Amygdala (tissue), 56 donors: Measurements from ENCODE around the gene YDJC.
"Not testable (repeated sequence)": the region's sequence is repeated elsewhere in the genome, so short reads cannot be mapped to it uniquely, and the experiment has no call there.

ENCODE experiments used
- DNase-seq, 56 donors: peaks; one replicate each; lab custom pipeline; 2025; lab: John Stamatoyannopoulos, UW

Gene YDJC

DNA sequence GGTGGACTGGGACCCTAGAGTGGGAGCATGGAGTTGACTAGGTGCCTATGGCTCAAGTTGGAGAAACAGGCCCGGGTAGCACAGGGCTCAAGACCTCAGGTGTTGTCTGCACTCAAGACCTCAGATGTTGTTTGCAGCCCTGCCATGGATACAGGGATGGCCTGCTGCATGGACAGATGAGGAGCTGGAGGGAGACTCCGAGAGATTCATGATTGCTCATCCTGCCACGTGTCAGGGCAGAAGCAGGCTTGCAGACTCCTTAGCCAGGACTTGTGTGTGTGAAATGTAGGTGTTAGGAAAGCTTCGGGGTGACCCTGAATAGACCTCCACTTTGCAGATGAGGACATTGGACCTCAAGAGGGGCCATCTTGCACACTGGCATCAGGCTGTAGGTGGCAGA is 3.7 kb upstream of the YDJC start:
- no peak for DNase-seq

DNA sequence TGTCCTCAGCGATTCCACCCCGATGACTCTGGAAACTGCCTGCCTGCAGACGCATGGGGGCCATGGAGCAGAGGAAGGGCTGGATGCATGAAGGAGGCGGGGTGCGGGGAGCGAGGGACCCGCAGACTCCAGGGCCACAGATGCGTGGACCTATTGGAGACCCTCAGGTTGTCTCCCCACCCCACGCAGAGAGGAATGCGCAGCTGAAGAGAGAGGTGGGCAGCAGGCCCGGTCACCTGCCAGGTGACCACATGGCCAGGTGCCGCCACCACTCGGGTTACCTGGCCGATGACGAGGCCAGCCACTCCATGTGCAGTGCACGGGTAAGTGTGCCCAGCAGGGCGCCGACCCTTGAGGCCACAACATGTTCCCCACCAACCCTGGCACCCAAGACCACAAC is 3.1 kb upstream of the YDJC start:
- DNase-seq = no peak

DNA sequence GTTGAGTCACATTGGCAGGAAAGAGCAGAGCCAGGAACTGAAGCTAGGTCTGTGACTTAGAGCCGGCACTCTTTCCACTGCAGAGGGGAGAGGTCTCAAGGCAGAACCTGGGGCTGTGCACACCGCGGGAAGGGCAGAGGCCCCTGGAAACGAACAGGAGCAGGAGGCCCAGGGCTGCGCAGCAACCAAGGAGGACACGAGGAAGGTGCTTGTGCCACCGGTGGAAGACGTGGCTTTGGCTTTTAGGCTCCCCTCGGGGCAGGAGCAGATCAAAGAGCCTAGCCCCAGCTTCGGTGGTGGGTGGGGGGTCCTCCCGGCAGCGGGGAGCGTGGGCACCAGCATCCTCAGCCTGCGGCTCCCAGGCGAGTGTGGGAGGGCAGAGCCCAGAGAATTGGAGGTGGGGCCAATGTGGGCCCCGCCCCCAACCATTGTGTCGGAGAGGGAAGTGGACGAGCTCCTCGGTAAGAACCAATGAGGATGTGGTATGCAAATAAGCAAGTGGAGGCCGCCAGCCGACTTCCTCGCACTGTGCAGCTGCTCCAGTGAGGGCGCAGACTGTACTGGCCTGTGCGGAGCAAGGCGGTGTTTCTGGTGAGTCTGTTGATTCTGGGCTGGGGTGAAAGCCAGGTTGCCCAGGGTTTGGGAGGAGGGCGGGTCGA is 2.5 kb upstream of the YDJC start, which contains the start of gene CCDC116:
TSS of gene CCDC116 (plus strand) at position 524 of the 659 bp plus-strand sequence. CDS start 422 bp downstream, outside the sequence.
- DNase-seq = no peak

DNA sequence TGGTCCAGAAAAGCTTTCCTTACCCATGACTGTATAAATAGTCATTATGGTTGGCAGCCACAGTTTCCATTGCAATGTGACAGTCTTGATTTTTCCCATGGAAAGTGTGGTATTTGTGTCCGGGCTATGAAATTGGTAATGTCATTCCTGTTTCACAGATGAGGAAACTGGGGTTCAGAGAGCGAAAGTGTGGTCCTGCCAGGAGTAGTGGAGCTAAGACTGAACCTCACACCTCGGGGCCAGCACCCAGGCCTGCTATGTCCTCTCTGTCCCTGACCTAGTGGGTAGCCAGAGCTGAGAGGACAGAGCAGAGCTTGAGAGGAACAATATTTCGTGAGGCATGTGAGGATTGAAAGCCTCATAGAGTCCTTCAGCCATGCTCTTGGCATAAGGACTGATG is 1.2 kb upstream of the YDJC start:
- no peak for DNase-seq

DNA sequence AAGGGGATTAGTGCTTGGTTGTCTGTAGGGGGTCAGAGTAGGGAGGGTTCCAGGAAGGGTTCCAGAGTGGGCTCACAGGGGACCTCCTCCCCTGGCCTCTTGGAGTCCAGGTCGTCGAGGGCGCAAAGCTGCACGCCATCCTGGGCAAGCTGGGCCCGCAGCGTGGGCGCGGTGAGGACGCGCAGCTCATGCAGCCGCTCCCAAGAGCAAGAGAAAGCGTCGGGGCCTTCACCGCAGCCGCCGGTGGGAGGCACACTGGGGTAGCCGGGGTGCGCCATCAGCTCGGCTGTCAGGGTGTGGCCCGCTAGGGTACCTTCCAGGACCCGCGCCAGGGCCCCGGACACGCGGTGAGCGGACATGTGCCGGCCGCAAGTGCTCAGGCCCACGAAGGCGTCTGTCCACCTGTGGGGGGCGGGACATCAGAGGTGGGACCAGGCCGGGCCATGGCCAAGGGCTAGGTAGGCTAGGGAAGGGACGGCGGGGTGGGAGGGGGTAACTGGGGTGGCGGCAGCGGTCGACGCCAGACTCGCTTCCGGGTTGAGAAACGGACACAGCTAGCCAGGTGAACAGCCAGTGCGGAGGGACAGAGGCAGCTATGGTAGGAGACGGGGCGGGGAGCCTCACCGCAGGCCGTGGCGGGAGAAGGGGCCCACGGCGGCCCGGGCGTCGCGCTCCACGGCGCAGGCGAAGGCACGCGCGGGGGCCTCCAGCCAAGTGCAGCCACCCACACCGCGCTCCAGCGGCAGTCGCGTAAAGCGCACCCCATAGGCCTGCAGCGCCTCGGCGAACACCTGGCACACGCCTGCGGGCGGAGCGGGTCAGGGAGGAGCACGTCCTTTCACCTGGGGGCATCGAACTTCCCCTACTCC is 1.2 kb downstream of the YDJC start:
- DNase-seq = no peak

DNA sequence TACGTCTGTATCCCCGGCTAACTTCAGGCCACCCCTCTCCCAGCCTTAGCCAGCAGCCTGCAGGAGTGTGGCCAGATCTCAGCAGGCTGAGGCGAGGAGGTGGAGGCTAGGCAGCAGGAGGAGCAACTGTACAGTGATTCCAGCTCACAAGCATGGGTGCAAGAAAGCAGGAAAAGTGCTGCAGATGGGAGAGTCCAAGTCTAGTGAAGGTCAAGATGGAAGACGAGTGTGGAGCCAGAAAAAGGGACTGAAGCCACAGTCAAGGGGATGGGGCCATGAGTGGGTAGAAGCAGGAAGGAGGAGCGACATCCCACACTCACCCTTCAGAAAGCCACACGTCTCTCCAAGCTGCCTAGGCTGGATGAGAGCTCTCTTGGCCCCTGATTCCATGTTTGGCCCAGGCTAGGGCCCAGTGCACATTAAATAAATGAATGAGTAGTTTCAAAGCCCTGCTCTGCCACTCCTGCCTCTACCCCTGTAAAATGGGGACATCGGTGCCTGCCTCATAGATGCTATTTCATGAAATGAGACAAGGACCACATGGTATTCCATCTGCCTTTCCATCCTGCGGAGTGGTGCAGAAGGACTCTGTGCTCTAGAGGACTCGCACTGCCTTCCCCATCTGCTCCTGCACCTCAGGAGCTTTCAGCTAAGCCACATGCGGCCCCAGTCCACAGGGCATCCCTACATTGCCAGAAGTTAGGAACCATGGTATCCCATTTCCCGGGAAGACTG is 2.9 kb downstream of the YDJC start:
- no peak for DNase-seq

DNA sequence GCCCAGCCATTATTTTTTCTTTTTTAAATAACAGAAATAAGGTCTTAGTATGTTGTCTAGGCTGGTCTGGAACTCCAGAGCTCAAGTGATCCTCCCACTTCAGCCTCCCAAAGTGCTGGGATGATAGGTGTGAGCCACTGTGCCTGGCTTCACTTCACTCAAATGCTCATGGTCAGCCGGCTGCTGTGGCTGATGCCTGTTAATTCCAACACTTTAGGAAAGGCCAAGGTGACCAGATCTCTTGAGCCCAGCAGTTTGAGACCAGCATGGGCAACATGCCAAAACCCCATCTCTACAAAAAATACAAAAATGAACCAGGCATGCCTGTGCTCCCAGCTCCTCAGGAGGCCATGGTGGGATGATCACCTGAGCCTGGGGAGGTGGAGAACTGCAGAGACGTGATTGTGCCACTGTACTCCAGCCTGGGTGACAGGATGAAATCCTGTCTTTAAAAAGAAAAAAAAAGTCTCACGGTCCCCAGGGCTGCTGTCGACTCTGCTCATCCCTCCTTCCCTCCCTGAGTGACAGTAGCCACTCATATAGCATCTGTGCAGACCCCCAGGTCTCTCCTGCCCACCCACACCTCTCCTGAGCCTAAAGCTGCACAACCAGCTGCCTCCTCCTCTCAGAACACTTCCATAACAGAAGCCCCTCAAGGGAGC is 3.6 kb downstream of the YDJC start:
- no peak for DNase-seq

DNA sequence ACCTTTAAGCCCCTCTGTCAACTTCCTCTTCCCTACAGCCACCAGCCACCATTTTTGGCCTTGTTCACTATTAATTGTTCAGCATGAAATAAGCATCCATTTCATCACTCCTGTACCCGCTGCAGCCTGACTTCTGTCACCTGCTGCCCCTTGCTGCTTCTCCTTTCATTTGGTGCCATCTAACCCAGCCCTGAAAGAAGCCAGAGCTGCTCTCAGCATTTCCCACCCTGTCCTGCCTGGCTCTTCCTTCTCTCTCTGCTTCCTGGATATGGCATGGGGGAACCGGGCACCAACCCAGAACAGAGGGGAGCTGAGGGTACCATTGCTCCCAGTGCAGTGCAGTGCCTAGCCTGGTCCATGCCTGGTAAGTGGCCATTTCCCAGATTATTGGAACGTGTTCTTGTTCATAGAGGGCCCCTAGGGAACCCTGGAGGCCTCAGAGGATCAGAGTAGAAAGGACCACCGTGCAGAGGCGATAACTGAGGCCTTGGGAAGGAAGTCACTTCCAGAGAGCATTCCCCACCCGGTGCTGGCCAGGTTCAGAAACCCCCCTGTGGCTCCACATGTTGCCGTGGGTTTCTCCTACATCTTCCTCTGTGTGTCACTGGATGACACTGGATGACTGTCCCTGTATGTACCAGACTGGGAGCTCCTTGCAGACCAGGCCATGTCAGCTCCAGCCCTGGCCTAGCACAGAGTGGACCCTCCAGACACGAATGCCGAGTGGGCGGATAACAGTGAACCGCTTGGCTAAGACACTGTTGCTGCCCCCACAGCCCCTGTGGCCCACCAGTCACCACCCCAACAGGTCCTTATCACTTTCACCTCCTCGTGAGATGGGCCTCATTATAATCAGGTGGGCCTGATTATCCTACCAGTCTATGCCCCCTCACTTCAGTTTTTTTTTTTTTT is 4.7 kb downstream of the YDJC start:
- no peak for DNase-seq

DNA sequence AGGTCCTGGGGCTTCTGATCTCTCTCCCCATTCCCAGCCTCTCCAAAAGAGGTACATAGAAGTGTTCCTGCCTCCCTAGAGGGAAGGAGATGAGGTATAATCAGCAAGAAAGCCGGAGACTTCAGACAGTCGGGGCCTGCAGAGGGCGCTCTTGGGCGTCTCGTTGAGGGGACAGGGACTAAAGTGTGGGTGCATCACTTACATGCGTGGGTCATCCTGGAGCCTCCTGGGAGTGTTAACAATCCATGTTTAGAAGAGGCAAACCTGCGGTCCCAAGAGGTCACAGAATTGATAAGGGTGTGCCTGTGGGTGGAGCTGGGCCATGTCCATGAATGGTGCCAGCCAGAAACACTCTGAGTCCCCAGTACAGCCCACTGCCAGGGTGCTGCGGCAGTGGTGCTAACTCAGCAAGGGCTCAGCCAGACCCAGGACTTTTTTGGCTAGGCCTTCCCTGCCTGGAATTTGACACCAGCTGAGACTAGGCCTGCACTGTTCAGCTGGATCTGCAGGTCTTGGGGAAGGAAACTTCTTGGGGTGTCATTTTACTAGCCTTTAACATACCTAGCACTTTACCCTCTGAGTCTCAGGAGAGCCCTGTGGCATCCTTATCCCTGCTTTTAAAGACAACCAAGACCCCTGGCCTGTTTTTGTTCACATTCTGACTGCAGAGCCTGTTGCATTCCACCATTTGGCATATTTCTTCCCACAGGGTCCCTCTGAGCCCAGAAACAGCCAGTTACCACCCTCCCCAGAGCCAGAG is 5.5 kb downstream of the YDJC start:
- peak in 13 of 56 donors; percentile 16 to 52 (median 31) for DNase-seq

DNA sequence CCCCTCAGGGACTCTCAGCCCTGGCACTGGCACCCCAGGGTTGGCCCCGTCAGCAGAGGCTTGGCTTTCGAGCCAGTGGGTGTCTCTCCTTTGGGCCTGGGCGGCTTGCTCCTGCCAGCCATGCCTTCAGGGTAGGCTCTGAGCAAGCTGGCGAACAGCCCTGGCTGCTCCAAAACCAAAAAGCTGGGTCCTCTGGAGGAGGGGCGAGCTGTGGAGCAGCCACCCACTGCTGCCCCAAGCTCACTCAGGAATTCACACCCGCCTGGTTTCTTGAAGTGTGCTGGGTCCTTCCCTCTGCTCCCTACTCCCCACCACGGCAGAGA is 6.2 kb downstream of the YDJC start:
- DNase-seq = peak in 32 of 56 donors; percentile 9 to 68 (median 34)

DNA sequence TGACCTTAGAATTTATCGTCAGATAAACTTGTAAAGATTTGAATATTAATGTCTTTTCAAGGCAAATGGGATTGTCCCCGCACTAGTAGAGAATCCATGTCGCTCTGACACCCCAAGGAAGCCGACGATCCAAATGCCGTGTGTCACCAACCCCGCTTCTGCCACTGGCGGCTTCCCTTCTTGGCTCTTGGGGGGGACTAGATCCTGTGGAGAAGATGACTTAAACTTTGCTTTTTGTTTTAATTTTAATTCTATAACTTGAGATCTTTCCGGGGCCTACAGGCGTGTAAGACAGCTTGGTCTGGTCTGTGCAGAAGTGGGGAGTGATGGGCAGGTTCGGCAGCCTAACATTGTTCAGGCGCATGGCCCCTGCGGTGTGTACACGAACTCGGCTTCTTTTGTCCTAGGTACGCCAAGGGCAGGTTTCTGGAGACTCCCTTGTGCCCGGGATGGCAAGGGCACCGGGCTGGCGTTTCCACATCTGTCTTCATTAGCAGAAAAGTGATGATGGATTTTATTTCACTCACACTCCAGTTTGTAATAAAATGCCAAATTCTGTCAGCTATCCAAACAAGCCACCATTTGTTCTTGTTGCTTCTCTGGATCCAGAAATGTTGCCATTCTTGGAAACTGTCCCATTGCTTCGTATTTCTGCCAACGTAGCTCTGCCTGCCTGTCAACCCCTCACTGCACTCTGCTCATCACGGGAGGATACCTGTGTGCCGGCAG is 6.7 kb downstream of the YDJC start:
- DNase-seq = peak in 7 of 56 donors; percentile 25 to 60 (median 42)

DNA sequence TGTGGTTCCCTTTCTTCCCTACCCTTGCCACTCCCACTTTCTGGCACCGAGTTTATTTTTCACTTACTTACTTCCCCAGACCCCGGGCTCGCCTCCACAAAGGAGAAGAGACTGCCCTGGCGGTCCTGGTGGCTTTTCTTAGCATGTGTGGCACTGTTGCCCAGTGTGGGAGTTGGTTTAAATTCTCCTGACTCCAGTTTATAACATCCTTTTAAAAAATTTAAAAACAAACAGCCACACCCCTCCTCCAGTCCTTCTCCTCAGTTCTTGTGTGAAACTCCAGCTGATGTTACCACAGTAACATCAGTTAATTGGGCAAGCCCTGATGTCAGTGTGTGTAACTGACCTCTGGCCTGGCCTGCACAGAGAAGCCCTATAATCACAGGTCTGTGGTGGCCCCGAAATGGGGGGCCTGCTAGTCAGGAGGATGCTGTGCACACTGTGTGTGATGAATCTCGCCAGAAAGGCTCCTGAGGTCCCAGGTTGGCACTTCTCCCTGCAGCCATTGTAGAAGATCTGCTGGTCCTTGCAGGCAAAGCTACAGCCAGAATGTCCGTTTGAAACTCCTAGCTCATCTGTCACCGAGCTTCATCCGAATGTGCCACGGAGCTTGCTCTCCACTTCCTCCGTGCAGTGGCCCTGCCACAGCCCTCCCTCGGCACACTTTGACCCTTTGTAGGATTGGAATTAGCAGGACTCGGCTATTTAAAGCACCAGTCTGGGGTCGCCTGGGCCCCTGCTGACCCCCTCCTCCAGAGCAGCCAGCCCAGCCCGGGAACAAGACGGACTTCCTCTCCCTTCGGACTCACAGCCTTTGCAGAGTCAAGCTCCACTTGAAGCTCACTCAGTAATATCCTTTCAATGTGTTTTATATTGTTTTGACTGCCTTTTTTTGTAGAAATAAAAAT is 7.6 kb downstream of the YDJC start:
- DNase-seq = peak in 5 of 56 donors; percentile 6 to 29 (median 8)

DNA sequence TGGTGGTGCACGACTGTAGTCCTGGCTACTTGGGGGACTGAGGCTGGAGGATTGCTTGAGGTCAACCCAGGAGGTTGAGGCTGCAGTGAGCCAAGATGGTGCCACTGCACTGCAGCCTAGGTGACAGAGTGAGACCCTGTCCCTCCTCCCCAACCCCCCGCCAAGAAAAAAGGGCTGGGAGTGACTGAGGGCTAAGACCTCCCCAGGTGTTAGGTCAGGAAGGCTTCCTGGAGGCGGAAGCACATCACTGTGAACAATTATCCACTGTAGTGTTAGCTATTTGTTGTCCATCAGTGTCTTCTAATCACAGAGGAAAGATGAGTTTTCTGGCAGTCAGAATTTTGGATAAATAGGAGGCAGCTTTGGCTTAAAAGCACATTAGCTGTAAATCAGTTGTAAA is 8.8 kb downstream of the YDJC start:
- no peak for DNase-seq

DNA sequence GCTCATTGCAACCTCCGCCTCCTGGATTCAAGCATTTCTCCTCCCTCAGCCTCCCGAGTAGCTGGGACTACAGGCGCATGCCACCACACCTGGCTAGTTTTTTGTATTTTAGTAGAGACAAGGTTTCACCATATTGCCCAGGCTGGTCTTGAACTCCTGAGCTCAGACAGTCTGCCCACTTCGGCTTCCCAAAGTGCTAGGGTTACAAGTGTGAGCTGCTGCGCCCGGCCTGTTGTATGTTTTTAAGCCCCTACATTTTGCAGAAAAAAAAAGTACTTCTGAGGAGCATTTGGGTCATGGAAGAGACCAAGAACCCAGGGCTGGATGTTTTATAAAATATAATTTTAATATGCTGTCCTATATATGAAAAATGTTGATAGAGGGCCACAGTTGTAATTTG is 12.5 kb downstream of the YDJC start:
- not testable (repeated sequence) for DNase-seq

DNA sequence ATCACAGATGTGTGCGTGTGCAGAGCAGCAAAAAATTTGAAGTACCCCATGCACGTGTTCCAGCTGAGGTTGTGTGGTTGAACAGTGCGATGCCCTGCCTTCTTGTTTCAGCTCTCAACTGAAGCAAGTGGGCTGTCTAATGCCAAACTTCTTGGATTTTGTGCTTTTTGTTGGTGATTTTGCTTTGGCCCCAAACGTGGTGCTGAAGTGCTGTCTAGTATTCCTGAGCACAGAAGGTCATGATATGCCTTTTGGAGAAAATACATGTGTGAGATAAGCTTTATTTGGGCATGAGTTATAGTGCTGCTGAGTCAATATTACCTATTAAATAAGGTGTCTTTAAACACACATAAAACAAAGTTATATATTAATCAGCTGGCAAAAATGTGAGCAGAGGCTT is 14.1 kb downstream of the YDJC start:
- no peak for DNase-seq

DNA sequence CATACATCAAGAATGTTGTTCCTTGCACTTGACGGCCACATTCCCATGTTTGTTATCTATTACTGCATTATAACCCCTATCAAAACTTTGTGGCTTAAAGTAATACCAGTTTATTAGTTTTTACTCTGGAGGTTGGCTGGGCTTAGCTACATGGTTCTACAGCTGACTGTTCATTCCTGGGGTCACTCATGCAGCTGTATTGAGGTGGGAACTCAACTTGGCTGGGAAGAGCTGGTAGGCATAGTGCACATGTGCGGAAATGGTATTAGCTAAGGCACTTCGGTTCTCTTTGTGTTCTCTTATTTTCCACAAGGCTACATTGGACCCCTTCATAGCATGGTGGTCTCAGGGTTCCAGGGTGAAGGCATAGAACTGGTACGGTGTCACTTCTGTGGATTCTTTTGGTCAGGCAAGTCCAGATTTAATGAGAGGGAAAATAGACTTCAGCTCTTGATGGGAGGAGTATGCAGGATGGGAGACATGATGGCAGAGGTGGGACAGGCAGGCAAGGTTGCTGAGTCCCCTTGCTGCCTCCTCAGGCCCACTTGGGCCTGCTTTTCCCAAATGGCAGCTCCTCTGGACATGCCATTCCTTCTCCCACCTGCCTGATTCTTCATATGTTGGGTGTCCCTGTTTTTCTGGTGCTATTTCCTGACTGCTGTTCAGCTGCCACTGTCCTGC is 16.1 kb downstream of the YDJC start:
- DNase-seq = no peak

DNA sequence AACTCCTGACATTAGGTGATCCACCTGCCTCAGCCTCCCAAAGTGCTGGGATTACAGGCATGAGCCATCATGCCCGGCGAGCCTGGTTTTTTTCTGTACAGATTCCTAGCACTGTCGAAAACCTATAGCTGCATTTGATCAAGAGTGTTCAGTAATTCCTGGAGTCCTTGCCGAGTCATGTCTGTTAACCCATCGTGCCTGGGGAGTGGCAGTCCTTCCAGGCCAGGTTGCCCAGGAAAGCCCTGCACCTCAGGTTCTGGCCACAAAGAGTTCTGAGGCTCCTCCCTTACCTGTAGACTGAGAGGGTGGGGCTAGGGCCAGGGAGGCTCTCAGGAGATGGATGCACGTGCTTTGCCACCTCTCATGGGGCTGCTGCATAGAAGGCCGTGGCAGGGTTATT is 17.0 kb downstream of the YDJC start:
- DNase-seq = no peak
